ENCODE data around the gene GATA5. TPM values are rescaled to one million over a fixed set of nuclear protein-coding genes. Genes with fewer than 3 reads are reported as not detected.

Gene GATA5
- total and polyA plus RNA-seq, 10 of the 15 experiments (the other 5 are each of a cell fraction or from before 2014, with no cell fraction given): not detected

DNA sequence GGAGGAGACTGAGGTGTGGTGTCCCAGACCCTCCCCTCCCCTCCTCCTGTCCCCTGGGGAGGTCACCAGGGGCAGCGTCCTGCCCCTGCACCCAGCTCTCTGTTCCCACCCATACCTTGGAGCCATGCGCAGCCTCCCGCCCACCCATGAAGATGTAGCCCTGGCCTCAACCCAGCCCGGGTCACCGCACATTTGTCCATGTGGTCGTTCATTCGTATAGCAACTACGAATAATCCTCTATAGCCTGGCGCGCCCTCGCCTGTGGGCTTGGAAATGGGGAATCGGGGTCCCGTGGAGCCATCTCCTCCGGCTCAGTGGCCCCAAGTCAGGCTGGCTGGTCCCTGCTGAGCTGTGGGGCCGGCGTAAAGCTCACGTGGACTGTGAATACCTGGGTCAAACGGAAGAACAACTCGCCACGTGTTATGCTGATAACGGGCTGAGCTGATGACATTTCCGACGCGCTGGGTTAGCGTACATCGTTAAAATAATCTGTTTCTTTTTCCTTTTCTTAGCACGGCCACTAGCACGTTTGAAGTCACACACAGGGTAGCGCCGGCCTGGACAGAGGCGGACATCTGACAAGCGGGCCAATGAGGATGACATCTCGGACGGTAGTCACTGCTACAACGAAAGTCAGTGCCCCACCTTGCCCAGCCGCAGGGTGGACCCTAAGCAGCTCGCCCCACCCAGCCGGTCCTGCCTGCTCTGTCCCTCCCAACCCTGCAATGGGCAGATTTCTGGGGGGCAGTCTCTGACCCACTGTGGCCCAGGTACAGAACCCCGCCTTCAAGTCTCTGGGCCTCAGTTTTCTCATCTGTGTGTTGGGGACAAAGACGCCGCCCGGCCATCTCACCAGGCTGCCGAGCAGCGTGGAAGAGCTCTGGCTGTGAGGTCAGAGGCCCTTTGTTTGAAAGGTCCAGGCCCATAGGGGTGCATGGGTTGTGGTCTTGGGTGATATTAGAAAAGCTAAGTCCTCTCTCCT, 28.6 kb downstream of the GATA5 start:
- H3K36me3 ChIP-seq (ENCODE audit: control insufficient read depth in 2 of 2, insufficient read depth in 2 of 2, low read length in 1 of 2): no peaks in the 10 kb centered on the region
- FAIRE-seq (no peak), DNase-seq (ENCODE audit: low read depth, low spot score) (no peak), ATAC-seq (no peak)
- RAD21 ChIA-PET (ENCODE audit: unreplicated experiment): no interaction called here
- BruUV-seq (replicated peaks): no TSS peak
- no peaks in the 10 kb centered on the region for H3K9me3 ChIP-seq (replicated peaks; ENCODE audit: control insufficient read depth, insufficient read depth, low read length)
- WGBS (ENCODE audit: insufficient coverage, insufficient replicate concordance, low lambda C conversion rate, missing lambda C conversion rate): 63% methylated on average over 42 of the region's 44 CpGs
- intact Hi-C loops (cut with micrococcal nuclease; ENCODE audit: unreplicated experiment) (no loop called here), in situ Hi-C loops (cut with MboI) (no loop called here)
- no peak overlapping the region for H3K9ac ChIP-seq (ENCODE audit: control insufficient read depth, insufficient read depth, low read length)
- no peak overlapping the region for H3K27ac ChIP-seq (ENCODE audit: control insufficient read depth, insufficient read depth)
- POLR2A ChIA-PET: no interaction called here
- H3K4me1 ChIP-seq (ENCODE audit: control insufficient read depth, insufficient read depth, low read length): no peaks in the 10 kb centered on the region
- no peak overlapping the region for H3K4me3 ChIP-seq
- no peak overlapping the region for H3K4me2 ChIP-seq (ENCODE audit: control insufficient read depth, insufficient read depth)
- CTCF ChIA-PET: interaction anchor here (0.6 kb wide), 1 partner anchor 525 kb away, joined by 3 read pairs; no protein-coding TSS in a partner anchor
- no peaks in the 10 kb centered on the region for H4K20me1 ChIP-seq (ENCODE audit: control insufficient read depth, insufficient read depth)
- no peaks in the 10 kb centered on the region for H3K79me2 ChIP-seq (ENCODE audit: control insufficient read depth, insufficient read depth, low read length)
- no peak overlapping the region for H2AFZ ChIP-seq (ENCODE audit: control insufficient read depth, low read depth, low read length)
- SMC1A ChIA-PET (ENCODE audit: uncharacterized antibody, unreplicated experiment): no interaction called here
- H3K27me3 ChIP-seq (replicated peaks in 1 of 2; ENCODE audit: control insufficient read depth in 2 of 2, insufficient read depth in 2 of 2, low read length in 1 of 2): peaks cover 0 to under 1% of the 10 kb centered on the region in 2 experiments; a peak in 2 of 4 replicates
- no peak for TF ChIP-seq MTA2 (IDR thresholded peaks at IDR 0.05; ENCODE audit: low read depth)
- TF ChIP-seq, protein P1, sequence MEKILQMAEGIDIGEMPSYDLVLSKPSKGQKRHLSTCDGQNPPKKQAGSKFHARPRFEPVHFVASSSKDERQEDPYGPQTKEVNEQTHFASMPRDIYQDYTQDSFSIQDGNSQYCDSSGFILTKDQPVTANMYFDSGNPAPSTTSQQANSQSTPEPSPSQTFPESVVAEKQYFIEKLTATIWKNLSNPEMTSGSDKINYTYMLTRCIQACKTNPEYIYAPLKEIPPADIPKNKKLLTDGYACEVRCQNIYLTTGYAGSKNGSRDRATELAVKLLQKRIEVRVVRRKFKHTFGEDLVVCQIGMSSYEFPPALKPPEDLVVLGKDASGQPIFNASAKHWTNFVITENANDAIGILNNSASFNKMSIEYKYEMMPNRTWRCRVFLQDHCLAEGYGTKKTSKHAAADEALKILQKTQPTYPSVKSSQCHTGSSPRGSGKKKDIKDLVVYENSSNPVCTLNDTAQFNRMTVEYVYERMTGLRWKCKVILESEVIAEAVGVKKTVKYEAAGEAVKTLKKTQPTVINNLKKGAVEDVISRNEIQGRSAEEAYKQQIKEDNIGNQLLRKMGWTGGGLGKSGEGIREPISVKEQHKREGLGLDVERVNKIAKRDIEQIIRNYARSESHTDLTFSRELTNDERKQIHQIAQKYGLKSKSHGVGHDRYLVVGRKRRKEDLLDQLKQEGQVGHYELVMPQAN (conservative IDR thresholded peaks at IDR 0.05): no peak
- no peak for TF ChIP-seq NR2C2 (IDR thresholded peaks at IDR 0.05; ENCODE audit: borderline replicate concordance, control insufficient read depth, insufficient read length, low read depth)
- no peak for TF ChIP-seq SREBF1 (IDR thresholded peaks at IDR 0.05; ENCODE audit: low read length)
- TF ChIP-seq CBX5 (IDR thresholded peaks at IDR 0.05; ENCODE audit: low read depth): no peak
- no peak for TF ChIP-seq POLR2A (IDR thresholded peaks at IDR 0.05; ENCODE audit: low read depth, low read length)
- no peak for TF ChIP-seq NFYB (IDR thresholded peaks at IDR 0.05; ENCODE audit: insufficient read depth, low read depth, low read length)
- TF ChIP-seq, protein P2, sequence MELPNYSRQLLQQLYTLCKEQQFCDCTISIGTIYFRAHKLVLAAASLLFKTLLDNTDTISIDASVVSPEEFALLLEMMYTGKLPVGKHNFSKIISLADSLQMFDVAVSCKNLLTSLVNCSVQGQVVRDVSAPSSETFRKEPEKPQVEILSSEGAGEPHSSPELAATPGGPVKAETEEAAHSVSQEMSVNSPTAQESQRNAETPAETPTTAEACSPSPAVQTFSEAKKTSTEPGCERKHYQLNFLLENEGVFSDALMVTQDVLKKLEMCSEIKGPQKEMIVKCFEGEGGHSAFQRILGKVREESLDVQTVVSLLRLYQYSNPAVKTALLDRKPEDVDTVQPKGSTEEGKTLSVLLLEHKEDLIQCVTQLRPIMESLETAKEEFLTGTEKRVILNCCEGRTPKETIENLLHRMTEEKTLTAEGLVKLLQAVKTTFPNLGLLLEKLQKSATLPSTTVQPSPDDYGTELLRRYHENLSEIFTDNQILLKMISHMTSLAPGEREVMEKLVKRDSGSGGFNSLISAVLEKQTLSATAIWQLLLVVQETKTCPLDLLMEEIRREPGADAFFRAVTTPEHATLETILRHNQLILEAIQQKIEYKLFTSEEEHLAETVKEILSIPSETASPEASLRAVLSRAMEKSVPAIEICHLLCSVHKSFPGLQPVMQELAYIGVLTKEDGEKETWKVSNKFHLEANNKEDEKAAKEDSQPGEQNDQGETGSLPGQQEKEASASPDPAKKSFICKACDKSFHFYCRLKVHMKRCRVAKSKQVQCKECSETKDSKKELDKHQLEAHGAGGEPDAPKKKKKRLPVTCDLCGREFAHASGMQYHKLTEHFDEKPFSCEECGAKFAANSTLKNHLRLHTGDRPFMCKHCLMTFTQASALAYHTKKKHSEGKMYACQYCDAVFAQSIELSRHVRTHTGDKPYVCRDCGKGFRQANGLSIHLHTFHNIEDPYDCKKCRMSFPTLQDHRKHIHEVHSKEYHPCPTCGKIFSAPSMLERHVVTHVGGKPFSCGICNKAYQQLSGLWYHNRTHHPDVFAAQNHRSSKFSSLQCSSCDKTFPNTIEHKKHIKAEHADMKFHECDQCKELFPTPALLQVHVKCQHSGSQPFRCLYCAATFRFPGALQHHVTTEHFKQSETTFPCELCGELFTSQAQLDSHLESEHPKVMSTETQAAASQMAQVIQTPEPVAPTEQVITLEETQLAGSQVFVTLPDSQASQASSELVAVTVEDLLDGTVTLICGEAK (IDR thresholded peaks at IDR 0.05; ENCODE audit: borderline replicate concordance): no peak
- TF ChIP-seq, protein P3, sequence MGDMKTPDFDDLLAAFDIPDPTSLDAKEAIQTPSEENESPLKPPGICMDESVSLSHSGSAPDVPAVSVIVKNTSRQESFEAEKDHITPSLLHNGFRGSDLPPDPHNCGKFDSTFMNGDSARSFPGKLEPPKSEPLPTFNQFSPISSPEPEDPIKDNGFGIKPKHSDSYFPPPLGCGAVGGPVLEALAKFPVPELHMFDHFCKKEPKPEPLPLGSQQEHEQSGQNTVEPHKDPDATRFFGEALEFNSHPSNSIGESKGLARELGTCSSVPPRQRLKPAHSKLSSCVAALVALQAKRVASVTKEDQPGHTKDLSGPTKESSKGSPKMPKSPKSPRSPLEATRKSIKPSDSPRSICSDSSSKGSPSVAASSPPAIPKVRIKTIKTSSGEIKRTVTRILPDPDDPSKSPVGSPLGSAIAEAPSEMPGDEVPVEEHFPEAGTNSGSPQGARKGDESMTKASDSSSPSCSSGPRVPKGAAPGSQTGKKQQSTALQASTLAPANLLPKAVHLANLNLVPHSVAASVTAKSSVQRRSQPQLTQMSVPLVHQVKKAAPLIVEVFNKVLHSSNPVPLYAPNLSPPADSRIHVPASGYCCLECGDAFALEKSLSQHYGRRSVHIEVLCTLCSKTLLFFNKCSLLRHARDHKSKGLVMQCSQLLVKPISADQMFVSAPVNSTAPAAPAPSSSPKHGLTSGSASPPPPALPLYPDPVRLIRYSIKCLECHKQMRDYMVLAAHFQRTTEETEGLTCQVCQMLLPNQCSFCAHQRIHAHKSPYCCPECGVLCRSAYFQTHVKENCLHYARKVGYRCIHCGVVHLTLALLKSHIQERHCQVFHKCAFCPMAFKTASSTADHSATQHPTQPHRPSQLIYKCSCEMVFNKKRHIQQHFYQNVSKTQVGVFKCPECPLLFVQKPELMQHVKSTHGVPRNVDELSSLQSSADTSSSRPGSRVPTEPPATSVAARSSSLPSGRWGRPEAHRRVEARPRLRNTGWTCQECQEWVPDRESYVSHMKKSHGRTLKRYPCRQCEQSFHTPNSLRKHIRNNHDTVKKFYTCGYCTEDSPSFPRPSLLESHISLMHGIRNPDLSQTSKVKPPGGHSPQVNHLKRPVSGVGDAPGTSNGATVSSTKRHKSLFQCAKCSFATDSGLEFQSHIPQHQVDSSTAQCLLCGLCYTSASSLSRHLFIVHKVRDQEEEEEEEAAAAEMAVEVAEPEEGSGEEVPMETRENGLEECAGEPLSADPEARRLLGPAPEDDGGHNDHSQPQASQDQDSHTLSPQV (IDR thresholded peaks at IDR 0.05): no peak
- TF ChIP-seq NR2F1 (conservative IDR thresholded peaks at IDR 0.05): no peak
- TF ChIP-seq IKZF2 (IDR thresholded peaks at IDR 0.05): no peak
